Measurements from ENCODE around the gene FARS2. TPM values are rescaled to one million over a fixed set of nuclear protein-coding genes. Genes with fewer than 3 reads are reported as not detected.

Gene FARS2
- total and polyA plus RNA-seq, 2 donors (not counting 1 experiment from before 2014, with no cell fraction given) = 33.0 to 35.5 TPM

DNA sequence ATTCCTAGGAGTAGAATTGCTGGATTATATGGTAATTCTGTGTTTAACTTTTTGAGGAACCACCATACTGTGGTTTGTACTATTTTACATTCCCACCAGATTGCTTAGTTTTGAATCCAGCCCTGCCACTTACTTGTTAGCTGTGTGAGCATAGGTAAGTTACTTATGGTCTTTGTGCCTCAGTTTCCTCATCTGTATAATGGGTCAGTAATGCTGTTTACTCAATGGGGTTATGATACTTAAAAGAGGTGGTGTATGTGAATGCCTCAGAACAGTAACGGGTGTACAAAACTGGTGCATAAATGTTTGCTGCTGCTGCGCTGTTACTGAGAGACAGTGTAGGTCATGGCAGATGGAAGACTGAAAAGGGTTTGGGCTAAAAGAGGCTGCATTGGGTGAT lies 506.2 kb downstream of the FARS2 start:
- no peaks in the 10 kb centered on the region for H3K27me3 Mint-ChIP-seq
- H3K27ac ChIP-seq (ENCODE audit: low read length in 2 of 2) = no peak overlapping the region
- WGBS (ENCODE audit: insufficient coverage) = 93% methylated on average over 2 of the region's 2 CpGs

DNA sequence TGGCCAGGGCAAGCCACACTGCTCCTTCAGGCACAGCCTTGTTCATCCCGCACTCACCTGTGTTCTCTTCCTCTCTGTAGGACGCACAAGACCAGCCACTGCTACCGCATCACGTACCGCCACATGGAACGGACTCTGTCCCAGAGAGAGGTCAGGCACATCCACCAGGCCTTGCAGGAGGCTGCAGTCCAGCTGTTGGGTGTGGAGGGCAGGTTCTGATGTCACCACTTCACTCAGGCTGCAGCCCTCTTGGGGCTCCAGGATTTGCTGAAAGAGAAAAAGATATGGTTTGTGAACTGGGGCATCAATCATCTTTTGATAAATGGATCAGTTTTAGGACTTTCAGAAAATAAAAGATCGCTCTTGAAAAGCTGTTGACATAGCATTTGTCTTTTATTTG lies 509.9 kb downstream of the FARS2 start:
- no peaks in the 10 kb centered on the region for H3K4me1 ChIP-seq (ENCODE audit: control insufficient read depth in 2 of 2, insufficient read depth in 2 of 2, low read length in 2 of 2)
- no peak overlapping the region for H3K4me3 ChIP-seq (ENCODE audit: control extremely low read depth in 1 of 5, extremely low read depth in 1 of 5, insufficient read depth in 1 of 5, low read depth in 2 of 5, low read length in 4 of 5)
- Mint-ChIP-seq H3K4me1 (peaks cover 4% of the 10 kb centered on the region), H3K27me3 (no peaks in the 10 kb centered on the region), H3K4me3 (no peak overlapping the region), H3K9me3 (ENCODE audit: insufficient read depth) (no peaks in the 10 kb centered on the region), H3K27ac (no peak overlapping the region)
- peaks cover 12% of the 10 kb centered on the region for H4K20me1 ChIP-seq (ENCODE audit: control insufficient read depth, insufficient read depth, low read length, poor library complexity, severe bottlenecking)
- no peaks in the 10 kb centered on the region for H3K27me3 ChIP-seq (replicated peaks in 1 of 4; ENCODE audit: control extremely low read depth in 1 of 4, control insufficient read depth in 3 of 4, insufficient read depth in 4 of 4, low read length in 3 of 4)
- ChIA-PET CTCF (no interaction called here), POLR2A (no interaction called here)
- peaks cover 0 to 11% (median 0%) of the 10 kb centered on the region in 3 donors for H3K9me3 ChIP-seq (ENCODE audit: control extremely low read depth in 1 of 3, control insufficient read depth in 2 of 3, insufficient read depth in 1 of 3, low read length in 2 of 3)
- no peak overlapping the region for H3K9ac ChIP-seq (ENCODE audit: low read length)
- peaks cover 0 to 20% of the 10 kb centered on the region in 2 experiments for H3K36me3 ChIP-seq (replicated peaks in 1 of 2; ENCODE audit: control extremely low read depth in 1 of 2, control insufficient read depth in 1 of 2, extremely low read depth in 1 of 2, insufficient read depth in 2 of 2, low read length in 1 of 2)
- no peak overlapping the region for H3K4me2 ChIP-seq (replicated peaks; ENCODE audit: low read depth, low read length, poor library complexity, severe bottlenecking)
- intact Hi-C loops (cut with micrococcal nuclease) = no loop called here
- H2AFZ ChIP-seq (ENCODE audit: insufficient read depth, low read depth, low read length, poor library complexity, severe bottlenecking) = no peak overlapping the region
- no peak overlapping the region for H3K27ac ChIP-seq (ENCODE audit: low read length in 2 of 2)
- DNase-seq (no peak), ATAC-seq (ENCODE audit: low read depth) (no peak)
- 93% methylated on average over 3 of the region's 7 CpGs for WGBS (ENCODE audit: insufficient coverage)
- H3K79me2 ChIP-seq (ENCODE audit: control insufficient read depth, insufficient read depth, low read length) = no peaks in the 10 kb centered on the region
- TF ChIP-seq, protein P1, sequence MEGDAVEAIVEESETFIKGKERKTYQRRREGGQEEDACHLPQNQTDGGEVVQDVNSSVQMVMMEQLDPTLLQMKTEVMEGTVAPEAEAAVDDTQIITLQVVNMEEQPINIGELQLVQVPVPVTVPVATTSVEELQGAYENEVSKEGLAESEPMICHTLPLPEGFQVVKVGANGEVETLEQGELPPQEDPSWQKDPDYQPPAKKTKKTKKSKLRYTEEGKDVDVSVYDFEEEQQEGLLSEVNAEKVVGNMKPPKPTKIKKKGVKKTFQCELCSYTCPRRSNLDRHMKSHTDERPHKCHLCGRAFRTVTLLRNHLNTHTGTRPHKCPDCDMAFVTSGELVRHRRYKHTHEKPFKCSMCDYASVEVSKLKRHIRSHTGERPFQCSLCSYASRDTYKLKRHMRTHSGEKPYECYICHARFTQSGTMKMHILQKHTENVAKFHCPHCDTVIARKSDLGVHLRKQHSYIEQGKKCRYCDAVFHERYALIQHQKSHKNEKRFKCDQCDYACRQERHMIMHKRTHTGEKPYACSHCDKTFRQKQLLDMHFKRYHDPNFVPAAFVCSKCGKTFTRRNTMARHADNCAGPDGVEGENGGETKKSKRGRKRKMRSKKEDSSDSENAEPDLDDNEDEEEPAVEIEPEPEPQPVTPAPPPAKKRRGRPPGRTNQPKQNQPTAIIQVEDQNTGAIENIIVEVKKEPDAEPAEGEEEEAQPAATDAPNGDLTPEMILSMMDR (IDR thresholded peaks at IDR 0.05) = no peak
- TF ChIP-seq EZH2 (IDR thresholded peaks at IDR 0.05; ENCODE audit: borderline replicate concordance, insufficient read depth, low read depth, low read length, poor library complexity, severe bottlenecking) = no peak

More for the DNA sequence above, 506.2 kb downstream of the FARS2 start:
- ATAC-seq (ENCODE audit: low read depth) (no peak), DNase-seq (no peak)
- no peak overlapping the region for H2AFZ ChIP-seq (ENCODE audit: insufficient read depth, low read depth, low read length, poor library complexity, severe bottlenecking)
- no peak overlapping the region for H3K9ac ChIP-seq (ENCODE audit: low read length)
- Mint-ChIP-seq H3K9me3 (ENCODE audit: insufficient read depth) (no peaks in the 10 kb centered on the region), H3K4me3 (no peak overlapping the region), H3K4me1 (peaks cover 35% of the 10 kb centered on the region), H3K27ac (no peak overlapping the region)
- no peaks in the 10 kb centered on the region for H3K79me2 ChIP-seq (ENCODE audit: control insufficient read depth, insufficient read depth, low read length)
- peaks cover 0 to 11% (median 0%) of the 10 kb centered on the region in 3 donors for H3K9me3 ChIP-seq (ENCODE audit: control extremely low read depth in 1 of 3, control insufficient read depth in 2 of 3, insufficient read depth in 1 of 3, low read length in 2 of 3)
- TF ChIP-seq, protein P1 (IDR thresholded peaks at IDR 0.05) = no peak
- H3K4me2 ChIP-seq (replicated peaks; ENCODE audit: low read depth, low read length, poor library complexity, severe bottlenecking) = no peak overlapping the region
- peaks cover 12% of the 10 kb centered on the region for H4K20me1 ChIP-seq (ENCODE audit: control insufficient read depth, insufficient read depth, low read length, poor library complexity, severe bottlenecking)
- intact Hi-C loops (cut with micrococcal nuclease) = loop anchor here (10.0 kb wide), 1 partner anchor 293 kb away; no protein-coding TSS in a partner anchor
- H3K27me3 ChIP-seq (replicated peaks in 1 of 4; ENCODE audit: control extremely low read depth in 1 of 4, control insufficient read depth in 3 of 4, insufficient read depth in 4 of 4, low read length in 3 of 4) = no peaks in the 10 kb centered on the region
- peaks cover 0 to 6% of the 10 kb centered on the region in 2 experiments for H3K36me3 ChIP-seq (replicated peaks in 1 of 2; ENCODE audit: control extremely low read depth in 1 of 2, control insufficient read depth in 1 of 2, extremely low read depth in 1 of 2, insufficient read depth in 2 of 2, low read length in 1 of 2)
- CTCF ChIA-PET = no interaction called here
- H3K4me1 ChIP-seq (ENCODE audit: control insufficient read depth in 2 of 2, insufficient read depth in 2 of 2, low read length in 2 of 2) = peaks cover 18 to 21% of the 10 kb centered on the region in 2 donors
- POLR2A ChIA-PET = no interaction called here
- no peak overlapping the region for H3K4me3 ChIP-seq (ENCODE audit: control extremely low read depth in 1 of 5, extremely low read depth in 1 of 5, insufficient read depth in 1 of 5, low read depth in 2 of 5, low read length in 4 of 5)
